ENCODE results near the gene LYPLA2.

Gene LYPLA2

DNA sequence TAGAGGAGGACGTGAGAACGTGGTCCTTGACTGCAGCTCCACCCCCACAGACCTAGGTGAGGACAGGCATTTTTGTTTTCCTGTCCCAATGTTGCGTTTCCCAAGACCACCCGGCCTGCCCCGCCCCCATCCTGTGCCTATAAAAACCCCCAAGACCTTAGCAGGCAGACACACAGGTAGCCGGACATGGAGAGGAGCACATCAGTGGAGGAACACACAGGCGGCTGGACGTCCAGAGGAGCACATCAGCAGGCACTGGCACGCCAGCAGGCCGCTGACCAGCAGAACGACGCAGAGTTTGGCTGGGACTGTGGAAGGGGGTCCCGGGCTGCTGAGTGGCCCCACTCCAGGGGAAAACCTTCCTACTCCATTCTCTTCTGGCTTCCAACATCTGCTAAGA lies 47.0 kb downstream of the LYPLA2 start:
- DNase-seq (ENCODE audit: low spot score) = no peak

GRCh38 chr1:23838401-23838866 lies 47.5 kb downstream of the LYPLA2 start:
- peak; percentile 64 for DNase-seq (ENCODE audit: low spot score)

GRCh38 chr1:23843644-23844043 lies 52.7 kb downstream of the LYPLA2 start:
- DNase-seq (ENCODE audit: low spot score) = no peak
